Bronchial epithelial cell (primary cell): ENCODE results near the gene POPDC3. TPM values are rescaled to one million over a fixed set of nuclear protein-coding genes. Genes with fewer than 3 reads are reported as not detected.

Experiments used
- DNase-seq: peaks from one replicate; pipeline ENCODE4 v3.0.0-alpha.2; 2010; ENCODE audit warnings: low read depth
- FAIRE-seq: peaks from 2 replicates; lab custom pipeline; 2011; peaks lifted over from hg19 to GRCh38; lab: Jason Lieb, UNC
- H3K27me3 ChIP-seq: 2 replicates; pipeline ENCODE4 v1.5.1; 2011; ENCODE audit warnings: low read length; ENCODE audit not compliant: control insufficient read depth, insufficient read depth
- H3K36me3 ChIP-seq: 2 replicates; pipeline ENCODE4 v1.5.1; 2011; ENCODE audit warnings: low read length; ENCODE audit not compliant: control insufficient read depth, insufficient read depth
- H3K4me3 ChIP-seq: 2 replicates; pipeline ENCODE4 v1.5.1; 2011; ENCODE audit warnings: mild to moderate bottlenecking, low read depth, low read length, control low read depth
- total RNA-seq: library from RNA; depleted of rRNA; stranded (reverse); fragments of >200 nt; gene quantifications from 2 replicates; pipeline ENCODE4 v1.2.1, GENCODE V29; 2014
- TF ChIP-seq, protein P1 (sequence below): IDR thresholded peaks from 2 replicates; pipeline ENCODE4 v1.5.1; 2011; ENCODE audit warnings: mild to moderate bottlenecking, moderate library complexity, low read length, control low read depth, inconsistent platforms; ENCODE audit not compliant: insufficient read depth, severe bottlenecking

POPDC3 gene
- total RNA-seq, 1 donor from 2014 or later = 5.8 TPM

DNA sequence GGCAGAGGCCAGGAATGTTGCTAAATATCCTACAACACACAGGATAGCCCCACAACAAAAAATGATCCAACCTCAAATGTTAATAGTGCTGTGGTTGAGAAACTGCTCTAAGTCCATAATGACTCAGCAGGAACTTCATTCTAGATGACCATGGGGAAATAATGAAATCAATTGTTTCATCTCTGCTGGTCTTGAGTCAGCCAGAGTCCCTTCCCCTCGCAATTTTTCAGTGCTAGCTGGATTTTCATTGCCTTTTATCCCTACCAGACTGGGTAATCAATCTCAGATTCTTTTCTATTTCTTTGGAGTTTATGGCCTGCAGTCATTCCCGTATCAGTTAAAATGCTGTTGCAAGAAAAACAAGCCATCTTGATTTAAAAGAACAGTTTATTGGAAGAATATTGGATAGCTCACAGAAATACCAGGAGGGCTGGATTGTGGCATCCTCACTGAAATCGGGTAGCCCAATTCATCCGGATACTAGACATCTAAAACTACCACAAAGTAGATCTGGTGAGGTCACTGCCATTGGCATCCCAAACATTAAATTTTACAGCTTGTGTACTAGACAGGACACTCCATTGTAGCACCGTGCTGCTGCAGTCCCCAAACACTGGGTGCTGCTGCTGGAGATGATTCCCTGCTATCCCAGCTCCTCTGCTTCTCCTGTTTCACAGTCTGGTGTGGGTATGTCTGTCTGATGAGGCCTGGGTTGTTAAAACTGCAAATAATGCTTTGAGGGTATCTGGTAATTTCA lies 30.3 kb upstream of the POPDC3 start:
- Histone ChIP-seq H3K36me3 (no peaks in the 10 kb centered on the region), H3K27me3 (no peaks in the 10 kb centered on the region), H3K4me3 (no peak overlapping the region)
- DNase-seq = peak; percentile 91
- TF ChIP-seq, protein P1, sequence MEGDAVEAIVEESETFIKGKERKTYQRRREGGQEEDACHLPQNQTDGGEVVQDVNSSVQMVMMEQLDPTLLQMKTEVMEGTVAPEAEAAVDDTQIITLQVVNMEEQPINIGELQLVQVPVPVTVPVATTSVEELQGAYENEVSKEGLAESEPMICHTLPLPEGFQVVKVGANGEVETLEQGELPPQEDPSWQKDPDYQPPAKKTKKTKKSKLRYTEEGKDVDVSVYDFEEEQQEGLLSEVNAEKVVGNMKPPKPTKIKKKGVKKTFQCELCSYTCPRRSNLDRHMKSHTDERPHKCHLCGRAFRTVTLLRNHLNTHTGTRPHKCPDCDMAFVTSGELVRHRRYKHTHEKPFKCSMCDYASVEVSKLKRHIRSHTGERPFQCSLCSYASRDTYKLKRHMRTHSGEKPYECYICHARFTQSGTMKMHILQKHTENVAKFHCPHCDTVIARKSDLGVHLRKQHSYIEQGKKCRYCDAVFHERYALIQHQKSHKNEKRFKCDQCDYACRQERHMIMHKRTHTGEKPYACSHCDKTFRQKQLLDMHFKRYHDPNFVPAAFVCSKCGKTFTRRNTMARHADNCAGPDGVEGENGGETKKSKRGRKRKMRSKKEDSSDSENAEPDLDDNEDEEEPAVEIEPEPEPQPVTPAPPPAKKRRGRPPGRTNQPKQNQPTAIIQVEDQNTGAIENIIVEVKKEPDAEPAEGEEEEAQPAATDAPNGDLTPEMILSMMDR = no peak
- FAIRE-seq = no peak

DNA sequence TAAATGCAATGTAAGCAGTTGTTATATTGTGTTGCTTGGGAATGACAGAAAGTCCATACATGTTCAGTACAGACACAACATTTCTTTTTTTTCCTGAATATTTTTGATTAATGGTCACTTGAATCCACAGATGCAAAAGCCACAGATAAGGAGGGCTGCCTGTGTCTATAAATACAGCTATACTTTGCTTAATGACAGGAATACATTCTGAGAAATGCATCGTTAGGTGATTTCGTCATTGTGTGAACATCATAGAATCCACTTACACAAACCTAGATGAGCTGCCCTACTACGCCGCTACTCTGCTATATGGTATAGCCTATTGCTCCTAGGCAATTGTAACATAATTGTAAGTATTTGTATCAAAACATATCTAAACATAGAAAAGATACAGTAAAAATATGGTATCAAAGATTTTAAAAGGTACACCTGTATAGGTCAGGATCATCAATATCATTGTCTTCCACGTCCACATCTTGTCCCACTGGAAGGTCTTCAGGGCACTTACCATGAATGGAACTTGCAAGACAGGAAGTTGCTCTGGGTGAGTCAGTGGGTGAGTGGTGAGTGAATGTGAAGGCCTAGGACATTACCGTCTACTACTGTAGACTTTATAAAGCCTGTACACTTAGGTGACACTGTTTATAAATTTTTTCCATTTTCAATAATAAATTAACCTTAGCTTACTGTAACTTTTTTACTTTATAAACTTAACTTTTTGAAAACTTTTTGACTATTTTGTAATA lies 27.9 kb upstream of the POPDC3 start:
- Histone ChIP-seq H3K4me3 (no peak overlapping the region), H3K27me3 (no peaks in the 10 kb centered on the region), H3K36me3 (no peaks in the 10 kb centered on the region)
- DNase-seq = peak; percentile 83
- TF ChIP-seq, protein P1 = no peak
- FAIRE-seq = no peak

DNA sequence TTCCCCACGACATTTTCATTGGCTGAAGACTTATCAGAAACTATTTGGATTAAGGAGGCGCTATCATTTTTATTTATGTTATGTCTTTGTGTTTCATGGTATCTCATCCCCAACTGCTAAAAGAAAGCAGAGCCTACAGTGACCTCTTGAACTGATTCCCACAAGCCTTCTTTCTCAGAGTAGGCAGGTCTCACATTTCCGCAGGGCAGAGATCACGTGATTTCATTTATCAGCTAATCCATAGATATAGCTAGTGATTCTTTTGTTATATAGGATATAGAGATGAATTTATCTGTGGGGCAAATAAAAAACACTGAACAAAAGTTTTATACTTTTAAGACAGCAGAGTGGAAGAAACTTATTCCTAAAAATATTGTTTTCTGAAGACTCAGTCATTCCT lies 25.0 kb upstream of the POPDC3 start:
- no peak overlapping the region for H3K4me3 ChIP-seq
- H3K36me3 ChIP-seq = no peaks in the 10 kb centered on the region
- TF ChIP-seq, protein P1 = no peak
- no peaks in the 10 kb centered on the region for H3K27me3 ChIP-seq
- FAIRE-seq (no peak), DNase-seq (no peak)

DNA sequence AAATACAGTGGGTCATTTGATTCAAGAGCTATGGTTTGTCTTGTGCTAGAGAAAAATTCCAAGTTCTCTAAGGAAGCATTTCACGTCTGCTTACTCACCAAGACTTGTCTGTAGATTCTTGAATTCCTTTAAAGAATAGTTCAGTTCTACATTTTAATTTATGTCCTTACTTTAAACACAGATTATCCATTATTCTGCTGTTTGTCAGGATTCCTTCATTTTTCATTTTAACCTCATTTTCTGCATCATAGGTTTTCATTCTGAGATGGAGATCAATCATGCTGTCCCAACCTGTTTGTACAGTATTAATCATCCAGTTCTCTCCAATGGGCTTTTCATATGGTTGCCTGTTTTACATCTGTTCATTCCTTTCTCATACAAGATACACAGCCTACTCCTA lies 24.5 kb upstream of the POPDC3 start:
- TF ChIP-seq, protein P1 = no peak
- H3K27me3 ChIP-seq = no peaks in the 10 kb centered on the region
- DNase-seq = peak; percentile 52
- H3K36me3 ChIP-seq = no peaks in the 10 kb centered on the region
- no peak for FAIRE-seq
- no peak overlapping the region for H3K4me3 ChIP-seq

DNA sequence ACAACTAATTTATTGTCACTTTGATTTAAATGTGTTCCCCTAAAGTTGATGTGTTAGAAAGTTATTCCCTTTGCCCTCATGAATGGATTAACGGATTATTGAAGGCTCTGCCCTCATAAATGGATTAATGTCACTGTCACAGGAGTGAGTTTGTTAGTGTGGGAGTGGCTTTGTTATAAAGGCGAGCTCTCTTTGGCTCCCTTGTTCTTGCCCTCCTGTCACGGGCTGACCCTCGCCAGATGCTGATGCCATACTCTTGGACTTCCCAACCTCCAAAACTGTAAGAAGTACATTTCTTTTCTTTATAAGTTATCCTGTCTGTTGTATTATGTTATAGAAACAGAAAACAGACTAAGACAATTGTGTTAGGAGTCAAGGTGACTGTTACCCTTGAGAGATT lies 22.7 kb upstream of the POPDC3 start:
- DNase-seq (no peak), FAIRE-seq (no peak)
- H3K27me3 ChIP-seq = no peaks in the 10 kb centered on the region
- TF ChIP-seq, protein P1 = no peak
- H3K36me3 ChIP-seq = no peaks in the 10 kb centered on the region
- H3K4me3 ChIP-seq = no peak overlapping the region
